SIG-M5 (cell line): ENCODE data around the gene PIGU.

Experiments
- DNase-seq: peaks from one replicate; lab custom pipeline; 2025; lab: John Stamatoyannopoulos, UW

Gene PIGU

GRCh38 chr20:34512266-34512954 is 164.5 kb downstream of the PIGU start:
- no peak for DNase-seq

GRCh38 chr20:34511891-34512265 is 165.0 kb downstream of the PIGU start:
- DNase-seq = no peak

DNA sequence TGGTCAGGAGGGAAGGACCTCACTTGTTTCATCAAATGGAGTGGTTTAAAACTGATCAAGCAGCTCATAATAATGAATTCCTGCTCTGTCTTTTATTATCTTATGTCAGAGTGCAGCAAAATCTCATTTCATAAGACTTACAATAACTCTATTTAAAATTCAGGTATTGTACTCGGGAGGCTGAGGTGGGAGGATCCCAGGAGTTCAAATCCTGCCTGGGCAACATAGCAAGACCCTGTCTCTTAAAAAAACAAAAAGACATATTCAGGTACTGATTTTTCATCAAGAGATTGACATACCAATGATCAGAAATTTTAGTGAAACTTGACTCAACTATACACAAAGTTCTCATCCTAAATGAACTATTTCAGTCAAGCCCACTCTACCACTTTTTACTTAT is 166.3 kb downstream of the PIGU start:
- DNase-seq = no peak
